NB4 (cell line): ENCODE measurements around the gene ADH6.

ENCODE experiments used
- CTCF ChIP-seq: IDR thresholded peaks from one replicate; pipeline ENCODE4 v1.5.1; 2012; ENCODE audit warnings: low read depth, low read length
- POLR2A ChIP-seq: IDR thresholded peaks from 2 replicates; pipeline ENCODE4 v1.6.1; 2011; ENCODE audit warnings: mild to moderate bottlenecking; ENCODE audit not compliant: insufficient read length; ENCODE audit errors: extremely low read depth

- TF ChIP-seq CTCF = no peak
- TF ChIP-seq POLR2A = no peak
These were observed 33.0 kb downstream of the ADH6 start for GRCh38 chr4:99186029-99186428.
